Measurements from ENCODE around the gene GPC3. TPM values are rescaled to one million over a fixed set of nuclear protein-coding genes. Genes with fewer than 3 reads are reported as not detected.

Gene GPC3
- total RNA-seq, 3 donors from 2014 or later (not counting 1 experiment from before 2014, with no cell fraction given): not detected

GRCh38 chrX:133918361-133918771, 67.0 kb downstream of the GPC3 start:
- Histone ChIP-seq H3K4me1 (ENCODE audit: control insufficient read depth, insufficient read depth, low read length) (peaks cover 16% of the 10 kb centered on the region), H3K27ac (ENCODE audit: low read length) (no peak overlapping the region), H3K4me3 (ENCODE audit: low read length) (no peak overlapping the region), H3K27me3 (ENCODE audit: control insufficient read depth, insufficient read depth, low read length) (no peaks in the 10 kb centered on the region), H3K36me3 (ENCODE audit: control insufficient read depth, insufficient read depth, low read length) (no peaks in the 10 kb centered on the region), H3K9me3 (ENCODE audit: control insufficient read depth, insufficient read depth, low read length) (no peaks in the 10 kb centered on the region)
- intact Hi-C loops (cut with micrococcal nuclease): no loop called here
- no peaks in the 10 kb centered on the region for H3K9me3 Mint-ChIP-seq
- no peak overlapping the region for H3K27ac Mint-ChIP-seq
- no peaks in the 10 kb centered on the region for H3K36me3 Mint-ChIP-seq
- ATAC-seq: no peak
- H3K4me1 Mint-ChIP-seq: peaks cover 12 to 15% of the 10 kb centered on the region in 2 donors
- peaks cover 0 to 6% of the 10 kb centered on the region in 2 donors for H3K27me3 Mint-ChIP-seq (ENCODE audit: low read depth in 2 of 2)
- DNase-seq: no peak
- no peak overlapping the region for H3K4me3 Mint-ChIP-seq
- 80% methylated on average over 1 of the region's 3 CpGs for WGBS (ENCODE audit: insufficient coverage)
- no peak for TF ChIP-seq CTCF (IDR thresholded peaks at IDR 0.05)

DNA sequence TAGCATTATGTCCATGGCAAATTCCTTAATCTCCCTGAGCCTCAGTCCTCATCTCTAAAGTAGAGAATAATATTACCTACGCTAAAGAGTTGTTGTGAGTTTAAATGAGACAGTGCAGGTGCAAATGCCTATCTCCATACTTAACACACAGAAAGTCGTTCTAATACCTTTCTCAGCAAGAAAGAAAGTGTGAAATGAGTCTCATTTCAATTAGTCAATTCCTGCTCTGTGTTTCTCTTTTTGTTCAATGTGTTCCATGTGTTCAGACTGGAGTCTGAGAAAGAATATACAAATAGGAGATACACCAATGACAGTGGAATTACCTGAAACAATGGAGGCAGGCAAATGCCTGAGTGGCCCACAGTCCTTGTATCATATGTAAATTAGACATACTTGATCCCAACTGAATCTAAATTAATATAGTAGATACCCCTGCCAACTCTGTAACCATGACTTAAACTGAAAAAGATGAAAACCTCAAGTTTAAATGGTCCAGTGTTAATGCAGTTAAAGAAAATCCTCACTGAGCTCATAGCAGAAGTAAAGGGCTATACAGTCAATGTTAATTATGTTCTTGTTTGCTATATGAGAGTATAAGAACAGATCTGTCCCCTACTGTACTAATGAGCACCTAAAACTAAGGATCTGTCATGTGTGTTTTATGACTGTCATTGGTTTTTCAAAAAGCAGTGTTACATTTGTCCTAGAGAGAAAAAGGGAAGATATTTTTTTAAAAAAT, 68.2 kb downstream of the GPC3 start:
- H3K27ac ChIP-seq (ENCODE audit: low read length): no peak overlapping the region
- no peak overlapping the region for H3K4me3 ChIP-seq (ENCODE audit: low read length)
- Mint-ChIP-seq H3K27ac (no peak overlapping the region), H3K9me3 (no peaks in the 10 kb centered on the region), H3K36me3 (no peaks in the 10 kb centered on the region), H3K4me3 (no peak overlapping the region), H3K4me1 (peaks cover 5 to 7% of the 10 kb centered on the region in 2 donors), H3K27me3 (ENCODE audit: low read depth in 2 of 2) (peaks cover 0 to 6% of the 10 kb centered on the region in 2 donors)
- intact Hi-C loops (cut with micrococcal nuclease): no loop called here
- no peak for ATAC-seq
- WGBS (ENCODE audit: insufficient coverage): no CpG with 5 or more reads among the region's 2 CpGs
- no peaks in the 10 kb centered on the region for H3K36me3 ChIP-seq (ENCODE audit: control insufficient read depth, insufficient read depth, low read length)
- TF ChIP-seq CTCF (IDR thresholded peaks at IDR 0.05): no peak
- H3K9me3 ChIP-seq (ENCODE audit: control insufficient read depth, insufficient read depth, low read length): no peaks in the 10 kb centered on the region
- no peak for DNase-seq
- H3K4me1 ChIP-seq (ENCODE audit: control insufficient read depth, insufficient read depth, low read length): peaks cover 4% of the 10 kb centered on the region
- H3K27me3 ChIP-seq (ENCODE audit: control insufficient read depth, insufficient read depth, low read length): no peaks in the 10 kb centered on the region

GRCh38 chrX:133913658-133914388, 71.6 kb downstream of the GPC3 start:
- ATAC-seq (no peak), DNase-seq (no peak)
- H3K4me1 Mint-ChIP-seq: no peaks in the 10 kb centered on the region
- Histone ChIP-seq H3K27me3 (ENCODE audit: control insufficient read depth, insufficient read depth, low read length) (no peaks in the 10 kb centered on the region), H3K27ac (ENCODE audit: low read length) (no peak overlapping the region), H3K4me3 (ENCODE audit: low read length) (no peak overlapping the region), H3K4me1 (ENCODE audit: control insufficient read depth, insufficient read depth, low read length) (no peaks in the 10 kb centered on the region), H3K36me3 (ENCODE audit: control insufficient read depth, insufficient read depth, low read length) (no peaks in the 10 kb centered on the region), H3K9me3 (ENCODE audit: control insufficient read depth, insufficient read depth, low read length) (no peaks in the 10 kb centered on the region)
- intact Hi-C loops (cut with micrococcal nuclease): no loop called here
- no CpG with 5 or more reads among the region's 2 CpGs for WGBS (ENCODE audit: insufficient coverage)
- no peaks in the 10 kb centered on the region for H3K36me3 Mint-ChIP-seq
- H3K27ac Mint-ChIP-seq: no peak overlapping the region
- H3K27me3 Mint-ChIP-seq (ENCODE audit: low read depth in 2 of 2): peaks cover 0 to 9% of the 10 kb centered on the region in 2 donors
- no peaks in the 10 kb centered on the region for H3K9me3 Mint-ChIP-seq
- no peak overlapping the region for H3K4me3 Mint-ChIP-seq
- no peak for TF ChIP-seq CTCF (IDR thresholded peaks at IDR 0.05)

Measured in natural killer cell (primary cell).